ENCODE results near the gene MLIP. TPM values are rescaled to one million over a fixed set of nuclear protein-coding genes. Genes with fewer than 3 reads are reported as not detected.

The MLIP gene
- total and polyA plus RNA-seq, 2 of the 13 experiments (the other 11 are each of a cell fraction or from before 2014, with no cell fraction given): 0.08 to 0.33 TPM

- no peak for TF ChIP-seq CEBPZ (IDR thresholded peaks at IDR 0.05; ENCODE audit: low read length)
- TF ChIP-seq ZNF580 (CRISPR knock-in tag; IDR thresholded peaks at IDR 0.05; ENCODE audit: borderline replicate concordance, low read depth): no peak
- TF ChIP-seq SAFB2 (CRISPR knock-in tag; IDR thresholded peaks at IDR 0.05; ENCODE audit: borderline replicate concordance, low read depth): no peak
These were observed 10.7 kb upstream of the MLIP start (continued) for GRCh38 chr6:54100411-54101006.

- Histone ChIP-seq H3K9ac (ENCODE audit: insufficient read depth, low read depth, low read length) (no peak overlapping the region), H3K36me3 (replicated peaks in 1 of 2; ENCODE audit: control insufficient read depth in 1 of 2, insufficient read depth in 2 of 2, low read length in 2 of 2) (no peaks in the 10 kb centered on the region), H4K20me1 (ENCODE audit: insufficient read depth, low read length) (no peaks in the 10 kb centered on the region), H3K79me2 (ENCODE audit: insufficient read depth, low read length) (no peaks in the 10 kb centered on the region), H2AFZ (ENCODE audit: low read length) (no peak overlapping the region), H3K4me3 (replicated peaks in 1 of 3; ENCODE audit: insufficient read depth in 1 of 3, low read depth in 2 of 3, low read length in 3 of 3) (no peak overlapping the region), H3K9me3 (ENCODE audit: low read length) (no peaks in the 10 kb centered on the region), H3K27me3 (ENCODE audit: control insufficient read depth in 1 of 2, insufficient read depth in 2 of 2, low read length in 2 of 2) (no peaks in the 10 kb centered on the region), H3K4me1 (ENCODE audit: insufficient read depth, low read length) (peaks cover 16% of the 10 kb centered on the region), H3K27ac (ENCODE audit: extremely low read length, insufficient read depth, low read length) (no peak overlapping the region), H3K4me2 (ENCODE audit: low read depth, low read length) (no peak overlapping the region)
- no peak for ATAC-seq
- WGBS (ENCODE audit: low lambda C conversion rate): 3% methylated on average over 1 of the region's 1 CpG
- ChIA-PET POLR2A (no interaction called here), CTCF (ENCODE audit: low intra/inter-chr PET ratio, low total read pairs) (no interaction called here)
- intact Hi-C loops (cut with micrococcal nuclease; ENCODE audit: unreplicated experiment) (no loop called here), in situ Hi-C loops (cut with HindIII; ENCODE audit: extremely low pct_ligation_motif_present, low pct_unique_long_range_greater_than_20kb) (no loop called here)
- no TSS peak for BruUV-seq (replicated peaks)
- no peak for DNase-seq (ENCODE audit: low spot score)
- TF ChIP-seq POGK (CRISPR knock-in tag; conservative IDR thresholded peaks at IDR 0.05): no peak
- no peak for TF ChIP-seq PRDM15 (CRISPR knock-in tag; IDR thresholded peaks at IDR 0.05)
- TF ChIP-seq ZNF564 (CRISPR knock-in tag; IDR thresholded peaks at IDR 0.05): no peak
- TF ChIP-seq IKZF4 (CRISPR knock-in tag; IDR thresholded peaks at IDR 0.05; ENCODE audit: borderline replicate concordance, low read depth, not compliant biosample characterization): no peak
- no peak for TF ChIP-seq SMAD3 (CRISPR knock-in tag; IDR thresholded peaks at IDR 0.05)
- no peak for TF ChIP-seq CREB1 (IDR thresholded peaks at IDR 0.05)
- TF ChIP-seq CREB1 (CRISPR knock-in tag; IDR thresholded peaks at IDR 0.05): no peak
- FAIRE-seq: no peak
These were observed 9.0 kb upstream of the MLIP start for GRCh38 chr6:54102238-54102637.
